Mesendoderm (in vitro differentiated cells): ENCODE data around the gene MFSD8.
A peak's percentile ranks its signal among the peaks of the same experiment; 100 is the strongest.
"Not testable (repeated sequence)": the region's sequence is repeated elsewhere in the genome, so short reads cannot be mapped to it uniquely, and the experiment has no call there.

Experiments
- DNase-seq: peaks from one replicate; pipeline ENCODE4 v3.0.0; 2013
- H2AK5ac ChIP-seq: 2 replicates; pipeline ENCODE4 v1.6.1; 2013; ENCODE audit warnings: low read length, inconsistent platforms
- H2BK120ac ChIP-seq: 2 replicates; pipeline ENCODE4 v1.6.1; 2013; ENCODE audit warnings: low read depth, mild to moderate bottlenecking, low read length, moderate library complexity, mixed read lengths
- H2BK15ac ChIP-seq: replicated peaks from 2 replicates; pipeline ENCODE4 v1.6.1; 2013; ENCODE audit warnings: low read depth, mild to moderate bottlenecking, moderate library complexity
- H2BK5ac ChIP-seq: 2 replicates; pipeline ENCODE4 v1.6.1; 2013; ENCODE audit warnings: low read length, inconsistent platforms
- H3K18ac ChIP-seq: 2 replicates; pipeline ENCODE4 v1.6.1; 2013; ENCODE audit warnings: mild to moderate bottlenecking, low read length, mixed read lengths
- H3K23ac ChIP-seq: one replicate; pipeline ENCODE4 v1.6.1; 2013; ENCODE audit warnings: low read length
- H3K27ac ChIP-seq: 2 replicates; pipeline ENCODE4 v1.5.1; 2013; ENCODE audit warnings: low read depth, mild to moderate bottlenecking, inconsistent platforms, low read length, moderate library complexity
- H3K27me3 ChIP-seq: 2 replicates; pipeline ENCODE4 v1.6.1; 2013; ENCODE audit warnings: low read length, control low read depth, mild to moderate bottlenecking, inconsistent platforms; ENCODE audit not compliant: insufficient read depth, poor library complexity
- H3K36me3 ChIP-seq: 2 replicates; pipeline ENCODE4 v1.6.1; 2013; ENCODE audit warnings: low read length, inconsistent platforms; ENCODE audit not compliant: control insufficient read depth, insufficient read depth
- H3K4ac ChIP-seq: one replicate; pipeline ENCODE4 v1.6.1; 2013; ENCODE audit warnings: low read depth, mild to moderate bottlenecking, low read length, moderate library complexity
- H3K4me1 ChIP-seq: 2 replicates; pipeline ENCODE4 v1.6.1; 2013; ENCODE audit warnings: low read depth, low read length, inconsistent platforms; ENCODE audit not compliant: control insufficient read depth
- H3K4me2 ChIP-seq: 2 replicates; pipeline ENCODE4 v1.6.1; 2013; ENCODE audit warnings: low read length
- H3K4me3 ChIP-seq: 2 replicates; pipeline ENCODE4 v1.5.1; 2013; ENCODE audit warnings: mild to moderate bottlenecking, low read length
- H3K56ac ChIP-seq: one replicate; pipeline ENCODE4 v1.6.1; 2013; ENCODE audit warnings: low read length
- H3K79me1 ChIP-seq: 2 replicates; pipeline ENCODE4 v1.6.1; 2013; ENCODE audit warnings: low read length, inconsistent platforms
- H3K79me2 ChIP-seq: 2 replicates; pipeline ENCODE4 v1.6.1; 2013; ENCODE audit warnings: mild to moderate bottlenecking, low read length; ENCODE audit not compliant: control insufficient read depth, insufficient read depth
- H3K9ac ChIP-seq: 2 replicates; pipeline ENCODE4 v1.6.1; 2013; ENCODE audit warnings: low read length, inconsistent platforms
- H4K5ac ChIP-seq: one replicate; pipeline ENCODE4 v1.6.1; 2013; ENCODE audit warnings: low read length
- H4K8ac ChIP-seq: one replicate; pipeline ENCODE4 v1.6.1; 2013; ENCODE audit warnings: low read depth, mild to moderate bottlenecking, control low read depth, low read length, moderate library complexity
- WGBS: extraction: QIAGEN DNeasy Blood & Tissue Kit; methylation state at CpG from one replicate; pipeline ENCODE4 v1.1.7; 2013; ENCODE audit warnings: low lambda C conversion rate, missing lambda C conversion rate; ENCODE audit not compliant: insufficient coverage; ENCODE audit errors: extremely low coverage; 5-methylcytosine and 5-hydroxymethylcytosine counted together

Gene MFSD8

GRCh38 chr4:127964426-127965061 is 429 bp downstream of the MFSD8 start:
- not testable (repeated sequence) for H3K23ac ChIP-seq, H3K79me2 ChIP-seq, H2BK120ac ChIP-seq, H2AK5ac ChIP-seq, H3K4me1 ChIP-seq, H3K79me1 ChIP-seq, H3K4ac ChIP-seq, H4K8ac ChIP-seq, DNase-seq, H3K18ac ChIP-seq, H3K36me3 ChIP-seq, H4K5ac ChIP-seq, H3K27me3 ChIP-seq, H2BK15ac ChIP-seq
- peak overlapping the region; percentile 97 for H3K56ac ChIP-seq
- H3K9ac ChIP-seq: peak overlapping the region; percentile 96
- peak overlapping the region; percentile 47 for H2BK5ac ChIP-seq
- H3K27ac ChIP-seq: peak overlapping the region; percentile 32
- no CpG with 5 or more reads among the region's 41 CpGs for WGBS
- H3K4me2 ChIP-seq: peak overlapping the region; percentile 79
- peak overlapping the region; percentile 93 for H3K4me3 ChIP-seq

GRCh38 chr4:127963633-127964398 is 1.2 kb downstream of the MFSD8 start:
- DNase-seq, H3K23ac ChIP-seq, H2BK5ac ChIP-seq, H3K9ac ChIP-seq, H2BK120ac ChIP-seq, H3K4me1 ChIP-seq, H2BK15ac ChIP-seq, H4K8ac ChIP-seq, H3K27me3 ChIP-seq, H2AK5ac ChIP-seq, H3K27ac ChIP-seq, H3K36me3 ChIP-seq, H4K5ac ChIP-seq, H3K79me2 ChIP-seq, H3K56ac ChIP-seq, H3K4me3 ChIP-seq, H3K4ac ChIP-seq, H3K18ac ChIP-seq, H3K4me2 ChIP-seq, H3K79me1 ChIP-seq: not testable (repeated sequence)
- WGBS: no CpG with 5 or more reads among the region's 35 CpGs

DNA sequence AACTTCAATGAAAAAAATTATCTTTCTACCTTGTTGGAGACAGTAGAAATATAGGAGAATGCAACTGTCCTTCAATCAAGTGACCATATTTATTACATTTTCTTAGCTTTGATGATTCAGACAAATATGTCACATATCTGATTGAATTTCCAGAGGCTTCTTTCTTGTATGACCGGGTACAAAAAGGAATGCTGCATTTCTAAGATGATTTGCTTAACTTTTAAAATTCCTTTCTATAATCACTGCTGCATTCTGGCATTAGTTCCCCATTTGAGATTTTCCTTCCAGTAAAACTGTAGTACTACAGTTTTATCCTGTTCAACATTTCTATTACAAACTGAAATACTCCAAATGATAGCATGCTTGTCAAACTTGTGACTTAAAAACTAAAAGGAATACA is 5.2 kb downstream of the MFSD8 start:
- H3K4ac ChIP-seq: no peak overlapping the region
- H3K4me3 ChIP-seq: no peak overlapping the region
- no peak overlapping the region for H3K4me2 ChIP-seq
- H2BK5ac ChIP-seq: no peak overlapping the region
- no peak overlapping the region for H3K23ac ChIP-seq
- H3K4me1 ChIP-seq: no peaks in the 10 kb centered on the region
- H3K79me1 ChIP-seq: no peaks in the 10 kb centered on the region
- H2AK5ac ChIP-seq: no peak overlapping the region
- WGBS: no CpG with 5 or more reads among the region's 1 CpG
- no peak overlapping the region for H2BK15ac ChIP-seq
- no peak overlapping the region for H4K8ac ChIP-seq
- no peak overlapping the region for H2BK120ac ChIP-seq
- no peak overlapping the region for H3K18ac ChIP-seq
- H3K27ac ChIP-seq: no peak overlapping the region
- peaks cover 2% of the 10 kb centered on the region for H3K79me2 ChIP-seq
- H3K36me3 ChIP-seq: no peaks in the 10 kb centered on the region
- no peak for DNase-seq
- no peak overlapping the region for H4K5ac ChIP-seq
- H3K56ac ChIP-seq: no peak overlapping the region
- H3K27me3 ChIP-seq: no peaks in the 10 kb centered on the region
- H3K9ac ChIP-seq: no peak overlapping the region

DNA sequence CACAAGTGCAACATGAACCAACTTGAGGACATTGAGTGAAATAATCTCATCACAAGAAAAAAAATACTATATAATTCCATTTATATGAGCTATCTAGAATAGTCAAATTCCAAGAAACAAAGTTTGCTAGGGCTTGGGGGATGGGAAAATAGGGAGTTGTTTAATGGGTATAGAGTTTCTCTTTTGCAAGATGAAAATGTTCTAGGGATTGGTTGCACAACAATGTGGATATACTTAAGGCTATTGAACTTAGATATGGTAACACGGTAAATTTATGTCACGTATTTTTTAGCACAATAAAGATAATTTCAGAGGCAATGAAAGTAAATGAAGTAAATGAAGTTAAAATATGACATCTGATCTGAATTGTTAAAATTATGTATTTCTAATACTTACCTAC is 7.9 kb downstream of the MFSD8 start:
- H3K4me1 ChIP-seq: no peaks in the 10 kb centered on the region
- H3K27me3 ChIP-seq: no peaks in the 10 kb centered on the region
- H2BK15ac ChIP-seq: no peak overlapping the region
- H2BK5ac ChIP-seq: no peak overlapping the region
- DNase-seq: no peak
- no peak overlapping the region for H3K18ac ChIP-seq
- no peak overlapping the region for H2BK120ac ChIP-seq
- no peak overlapping the region for H3K9ac ChIP-seq
- no peak overlapping the region for H2AK5ac ChIP-seq
- no peak overlapping the region for H3K27ac ChIP-seq
- no peak overlapping the region for H3K23ac ChIP-seq
- H3K4me2 ChIP-seq: no peak overlapping the region
- no peaks in the 10 kb centered on the region for H3K79me1 ChIP-seq
- H4K5ac ChIP-seq: no peak overlapping the region
- no CpG with 5 or more reads among the region's 2 CpGs for WGBS
- H3K56ac ChIP-seq: no peak overlapping the region
- H3K4ac ChIP-seq: no peak overlapping the region
- no peaks in the 10 kb centered on the region for H3K79me2 ChIP-seq
- no peaks in the 10 kb centered on the region for H3K36me3 ChIP-seq
- H4K8ac ChIP-seq: no peak overlapping the region
- H3K4me3 ChIP-seq: no peak overlapping the region

DNA sequence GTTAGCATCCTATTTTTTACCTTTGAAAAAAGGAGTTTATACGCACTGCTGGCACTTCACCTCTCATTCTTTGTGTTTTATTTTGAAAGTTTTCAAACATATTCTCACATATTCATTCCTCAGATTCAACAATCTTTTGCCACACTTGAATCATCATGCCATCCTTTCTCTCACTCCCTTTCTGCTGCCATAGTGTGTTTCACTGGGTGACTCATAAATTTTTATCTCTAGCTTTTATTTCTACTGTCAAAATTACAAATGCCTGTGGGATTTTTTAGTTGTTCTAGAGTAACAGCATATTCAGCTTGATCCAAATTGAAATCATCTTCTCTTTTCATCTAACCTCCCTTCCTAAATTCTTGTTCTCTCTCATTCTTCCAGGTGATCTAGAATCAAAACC is 28.0 kb downstream of the MFSD8 start:
- no peaks in the 10 kb centered on the region for H3K4me1 ChIP-seq
- no peak overlapping the region for H3K9ac ChIP-seq
- H2AK5ac ChIP-seq: no peak overlapping the region
- no peak overlapping the region for H2BK15ac ChIP-seq
- H3K18ac ChIP-seq: no peak overlapping the region
- no peak overlapping the region for H2BK5ac ChIP-seq
- H4K5ac ChIP-seq: no peak overlapping the region
- H3K4me2 ChIP-seq: no peak overlapping the region
- no peaks in the 10 kb centered on the region for H3K36me3 ChIP-seq
- H3K4ac ChIP-seq: no peak overlapping the region
- WGBS: no CpG with 5 or more reads among the region's 1 CpG
- no peak for DNase-seq
- H3K27me3 ChIP-seq: no peaks in the 10 kb centered on the region
- H3K27ac ChIP-seq: no peak overlapping the region
- no peaks in the 10 kb centered on the region for H3K79me2 ChIP-seq
- H4K8ac ChIP-seq: no peak overlapping the region
- no peak overlapping the region for H3K23ac ChIP-seq
- no peak overlapping the region for H3K56ac ChIP-seq
- no peaks in the 10 kb centered on the region for H3K79me1 ChIP-seq
- H3K4me3 ChIP-seq: no peak overlapping the region
- no peak overlapping the region for H2BK120ac ChIP-seq
